ENCODE measurements around the gene FGF11. TPM values are rescaled to one million over a fixed set of nuclear protein-coding genes. Genes with fewer than 3 reads are reported as not detected.
"Not testable (repeated sequence)": the region's sequence is repeated elsewhere in the genome, so short reads cannot be mapped to it uniquely, and the experiment has no call there.

FGF11 gene
- total and polyA plus RNA-seq, 8 donors, result 0.97 to 2.8 (median 2.3) TPM

GRCh38 chr17:7468804-7469389 is 29.6 kb downstream of the FGF11 start:
- DNase-seq, result no peak
- ATAC-seq, result no peak
- TF ChIP-seq, protein P1, sequence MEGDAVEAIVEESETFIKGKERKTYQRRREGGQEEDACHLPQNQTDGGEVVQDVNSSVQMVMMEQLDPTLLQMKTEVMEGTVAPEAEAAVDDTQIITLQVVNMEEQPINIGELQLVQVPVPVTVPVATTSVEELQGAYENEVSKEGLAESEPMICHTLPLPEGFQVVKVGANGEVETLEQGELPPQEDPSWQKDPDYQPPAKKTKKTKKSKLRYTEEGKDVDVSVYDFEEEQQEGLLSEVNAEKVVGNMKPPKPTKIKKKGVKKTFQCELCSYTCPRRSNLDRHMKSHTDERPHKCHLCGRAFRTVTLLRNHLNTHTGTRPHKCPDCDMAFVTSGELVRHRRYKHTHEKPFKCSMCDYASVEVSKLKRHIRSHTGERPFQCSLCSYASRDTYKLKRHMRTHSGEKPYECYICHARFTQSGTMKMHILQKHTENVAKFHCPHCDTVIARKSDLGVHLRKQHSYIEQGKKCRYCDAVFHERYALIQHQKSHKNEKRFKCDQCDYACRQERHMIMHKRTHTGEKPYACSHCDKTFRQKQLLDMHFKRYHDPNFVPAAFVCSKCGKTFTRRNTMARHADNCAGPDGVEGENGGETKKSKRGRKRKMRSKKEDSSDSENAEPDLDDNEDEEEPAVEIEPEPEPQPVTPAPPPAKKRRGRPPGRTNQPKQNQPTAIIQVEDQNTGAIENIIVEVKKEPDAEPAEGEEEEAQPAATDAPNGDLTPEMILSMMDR (IDR thresholded peaks at IDR 0.05), result no peak
- Histone ChIP-seq H3K9me3 (no peaks in the 10 kb centered on the region), H3K36me3 (peaks cover 0 to 17% of the 10 kb centered on the region in 2 donors), H3K27me3 (no peaks in the 10 kb centered on the region), H3K27ac (no peak overlapping the region), H3K4me1 (peaks cover 8 to 38% of the 10 kb centered on the region in 2 donors), H3K4me3 (no peak overlapping the region)
- intact Hi-C loops (cut with DNase I), result no loop called here

- Histone ChIP-seq H3K36me3 (peaks cover 0 to 13% of the 10 kb centered on the region in 2 donors), H3K4me1 (peaks cover 8 to 47% of the 10 kb centered on the region in 2 donors)
- H3K4me3 ChIP-seq; H3K9me3 ChIP-seq; H3K27me3 ChIP-seq; intact Hi-C loops (cut with DNase I); H3K27ac ChIP-seq; DNase-seq; ATAC-seq: not testable (repeated sequence)
These were observed 30.5 kb downstream of the FGF11 start for GRCh38 chr17:7469843-7470242.

- H3K9me3 ChIP-seq; H3K36me3 ChIP-seq; H3K4me3 ChIP-seq; H3K27ac ChIP-seq; H3K27me3 ChIP-seq; intact Hi-C loops (cut with DNase I); ATAC-seq; DNase-seq: not testable (repeated sequence)
- peaks cover 14 to 54% of the 10 kb centered on the region in 2 donors for H3K4me1 ChIP-seq
These were observed 31.2 kb downstream of the FGF11 start for GRCh38 chr17:7470457-7470973.

DNA sequence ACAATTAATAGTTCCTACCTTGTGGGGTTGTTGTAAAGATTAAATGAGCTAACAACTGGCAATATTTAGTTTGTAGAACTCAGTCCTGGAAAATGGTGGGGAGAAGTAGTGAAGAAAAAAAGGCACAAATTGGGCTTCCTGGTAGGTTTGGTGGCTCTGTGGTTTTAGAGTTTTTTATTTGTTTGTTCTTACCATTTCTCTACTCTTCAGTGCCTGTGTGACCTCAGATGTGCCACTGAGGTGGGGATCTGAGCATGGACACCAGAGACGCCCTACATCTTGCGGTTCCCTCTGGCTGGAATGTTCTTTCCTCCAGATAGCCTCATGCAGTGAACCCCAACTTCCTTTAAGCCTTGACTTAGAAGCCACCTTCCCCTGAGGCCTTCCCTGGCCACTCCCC is 32.4 kb downstream of the FGF11 start:
- TF ChIP-seq, protein P1 (IDR thresholded peaks at IDR 0.05), result no peak
- Histone ChIP-seq H3K4me3 (no peak overlapping the region), H3K27me3 (no peaks in the 10 kb centered on the region), H3K4me1 (peaks cover 25 to 54% of the 10 kb centered on the region in 2 donors), H3K27ac (no peak overlapping the region), H3K36me3 (no peaks in the 10 kb centered on the region), H3K9me3 (no peaks in the 10 kb centered on the region)
- intact Hi-C loops (cut with DNase I), result no loop called here
- ATAC-seq (no peak), DNase-seq (no peak)

- H3K4me3 ChIP-seq; intact Hi-C loops (cut with DNase I); H3K9me3 ChIP-seq; H3K27ac ChIP-seq; ATAC-seq; H3K27me3 ChIP-seq; H3K36me3 ChIP-seq: not testable (repeated sequence)
- DNase-seq, result peak in 1 of 4 donors; percentile 59
- H3K4me1 ChIP-seq, result peaks cover 28 to 59% of the 10 kb centered on the region in 2 donors
These were observed 35.5 kb downstream of the FGF11 start for GRCh38 chr17:7474767-7475166.

DNA sequence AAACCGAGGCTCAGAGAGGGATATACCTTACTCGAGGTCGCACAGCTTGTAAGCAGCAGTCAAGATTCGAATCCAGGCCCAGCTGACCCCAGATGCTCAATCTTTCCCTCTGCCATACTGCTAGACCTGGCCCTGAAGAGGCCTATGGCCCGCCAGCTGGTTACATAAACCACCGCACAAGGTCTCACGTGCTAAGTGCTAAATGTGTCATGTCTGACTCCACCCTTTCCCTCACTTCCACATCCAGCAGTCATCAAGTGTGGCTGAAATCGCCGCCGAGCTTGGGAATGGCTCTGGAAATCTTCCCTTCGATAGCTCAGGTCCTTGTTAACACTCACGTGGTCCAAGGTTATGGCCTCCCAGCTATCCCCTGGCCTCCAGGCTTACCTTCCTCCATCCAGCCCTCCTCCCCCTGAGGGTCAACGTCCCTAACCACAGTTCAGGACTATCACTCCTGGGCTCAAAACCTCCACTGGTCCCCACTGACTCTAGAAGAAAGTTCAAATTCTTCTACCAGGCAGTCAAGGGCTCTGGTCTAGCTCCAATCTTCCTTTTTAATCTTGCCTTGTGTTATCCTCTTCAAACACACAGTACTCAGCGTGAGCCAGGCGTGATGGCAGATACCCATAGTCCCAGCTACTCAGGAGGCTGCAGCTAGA is 36.6 kb downstream of the FGF11 start:
- ATAC-seq (peak; percentile 28), DNase-seq (peak in 1 of 4 donors; percentile 77)
- intact Hi-C loops (cut with DNase I), result no loop called here
- Histone ChIP-seq H3K27me3 (no peaks in the 10 kb centered on the region), H3K9me3 (no peaks in the 10 kb centered on the region), H3K4me3 (no peak overlapping the region), H3K36me3 (no peaks in the 10 kb centered on the region), H3K4me1 (peaks cover 32 to 63% of the 10 kb centered on the region in 2 donors), H3K27ac (peak overlapping the region; percentile 53 to 93)
- TF ChIP-seq, protein P1 (IDR thresholded peaks at IDR 0.05), result no peak

All from left lung (tissue), 10 donors.